Medulla oblongata (tissue), 1 donor: ENCODE results near the gene SKP2.
"Not testable (repeated sequence)": the region's sequence is repeated elsewhere in the genome, so short reads cannot be mapped to it uniquely, and the experiment has no call there.

ENCODE experiments used
- DNase-seq: peaks from one replicate; pipeline ENCODE4 v3.0.0-alpha.2; 2015; ENCODE audit errors: extremely low spot score

The SKP2 gene

DNA sequence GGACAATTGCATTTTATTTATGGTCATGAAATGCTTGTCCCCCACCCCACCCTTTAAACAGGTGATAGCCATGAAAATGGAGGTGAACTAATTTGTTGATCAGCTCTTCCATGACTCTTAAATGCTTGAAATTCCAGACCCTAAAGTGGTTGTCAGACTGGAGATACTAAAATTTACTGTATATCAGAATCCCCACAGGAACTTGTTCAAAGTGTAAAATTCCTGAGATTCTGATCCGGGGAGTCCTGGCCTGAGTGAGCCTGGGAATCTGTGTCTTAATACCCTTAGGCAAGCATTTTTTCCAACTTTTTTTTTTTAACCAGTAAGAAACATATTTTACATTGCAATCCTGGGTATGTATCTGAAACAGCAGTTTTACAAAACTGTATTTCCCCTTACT lies 4.7 kb downstream of the SKP2 start:
- DNase-seq = no peak

DNA sequence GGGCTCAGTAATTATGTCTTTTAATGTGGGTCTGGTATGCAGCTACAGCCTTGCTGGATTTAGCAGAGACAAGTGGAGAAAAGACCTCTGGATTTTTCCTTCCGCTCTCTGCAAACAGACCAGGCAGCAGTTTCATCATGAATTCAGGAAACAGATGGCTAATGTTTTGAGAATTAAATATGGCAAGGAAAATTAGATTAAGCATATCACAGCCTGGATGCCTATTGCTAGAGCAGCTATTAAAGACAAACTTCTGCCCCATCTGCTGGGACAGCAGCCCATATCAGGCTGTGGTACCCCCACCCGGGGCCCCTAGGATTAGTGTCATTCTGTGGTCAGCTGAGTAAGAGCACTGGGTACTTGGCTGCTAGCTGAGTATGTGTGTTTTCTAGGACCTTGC lies 6.2 kb downstream of the SKP2 start:
- DNase-seq = no peak

DNA sequence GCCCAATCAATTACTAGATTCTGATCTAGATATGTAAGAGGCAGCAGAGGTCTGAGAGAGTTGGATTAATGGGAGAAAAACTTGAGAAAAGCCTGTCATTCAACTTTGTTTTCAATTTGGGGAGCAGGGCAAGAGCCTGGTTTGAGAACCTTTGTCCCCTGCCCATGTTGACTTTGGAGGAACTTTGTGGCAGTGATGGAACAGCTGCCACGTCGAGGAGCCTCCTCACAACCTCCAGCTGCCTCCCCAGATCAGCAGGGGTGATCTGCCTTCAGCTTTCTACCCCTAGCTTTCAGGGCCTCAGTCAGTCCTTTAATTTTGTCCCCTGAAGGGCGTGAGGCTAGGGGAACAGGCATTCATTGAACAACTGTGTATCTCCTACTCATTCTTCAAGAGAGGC lies 8.7 kb downstream of the SKP2 start:
- DNase-seq = no peak

DNA sequence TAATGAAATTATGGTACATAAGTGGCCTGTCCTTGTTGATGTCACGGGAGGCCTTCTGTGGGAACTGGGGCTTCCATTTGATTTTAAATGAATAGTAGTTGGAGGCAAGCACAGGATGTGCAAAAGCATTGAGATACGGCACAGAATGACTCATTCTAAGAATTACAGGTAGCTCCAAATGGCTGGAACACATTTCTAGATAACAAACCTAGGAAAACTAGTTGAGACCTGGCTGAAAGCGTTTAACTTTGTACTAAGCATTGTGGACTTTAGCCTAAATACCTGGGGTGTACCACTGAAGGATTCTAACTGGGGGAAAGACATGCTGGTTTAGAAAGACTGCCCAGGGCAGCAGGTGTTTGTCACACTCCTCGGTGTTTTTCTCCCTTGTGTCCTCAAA lies 9.4 kb downstream of the SKP2 start:
- DNase-seq = no peak

DNA sequence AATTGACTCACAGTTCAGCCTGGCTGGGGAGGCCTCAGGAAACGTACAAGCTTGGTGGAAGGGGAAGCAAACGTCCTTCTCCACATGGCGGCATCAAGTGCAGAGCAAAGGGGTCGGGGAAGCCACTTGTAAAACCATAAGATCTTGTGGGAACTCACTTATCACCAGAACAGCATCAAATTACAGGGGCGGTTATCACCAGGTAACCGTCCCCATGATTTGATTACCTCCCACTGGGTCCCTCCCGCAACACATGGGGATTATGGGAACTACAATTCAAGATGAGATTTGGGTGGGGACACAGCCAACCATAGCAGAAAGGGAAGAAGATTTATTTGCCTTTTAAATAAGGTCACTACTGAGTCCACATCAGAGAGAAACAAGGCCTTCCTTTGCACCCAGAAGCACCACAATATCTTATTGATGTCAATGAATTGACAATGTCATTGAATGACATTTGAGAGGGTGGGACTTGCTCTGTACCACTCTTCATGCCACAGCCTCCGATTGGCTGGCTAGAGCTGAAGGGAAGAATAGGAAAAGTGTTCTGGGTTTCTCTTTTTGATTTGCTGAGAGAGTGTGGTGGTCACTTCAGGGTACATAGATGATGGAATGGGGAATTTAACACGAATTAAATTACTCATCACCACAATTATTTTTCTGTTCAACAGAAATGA lies 11.0 kb downstream of the SKP2 start:
- DNase-seq = peak; percentile 79

DNA sequence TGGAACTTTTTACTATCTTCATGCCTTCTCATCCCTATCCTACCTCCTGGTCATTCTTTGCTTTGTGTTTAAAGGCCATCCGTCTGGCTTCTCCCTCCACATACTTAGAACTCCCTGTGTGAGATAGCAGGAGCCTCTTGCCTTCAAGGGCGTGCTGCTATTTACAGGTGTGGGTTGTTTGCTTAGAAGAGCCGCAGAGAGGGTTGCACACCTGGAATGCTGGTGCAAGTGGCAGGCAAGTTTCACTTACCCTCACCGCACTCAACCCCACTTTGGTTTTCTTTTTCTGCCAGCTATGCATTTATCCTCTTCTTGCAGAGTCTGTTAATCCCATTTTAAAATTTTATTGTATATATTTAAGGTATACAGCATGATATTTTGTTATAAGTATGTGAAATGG lies 12.6 kb downstream of the SKP2 start:
- DNase-seq = no peak

DNA sequence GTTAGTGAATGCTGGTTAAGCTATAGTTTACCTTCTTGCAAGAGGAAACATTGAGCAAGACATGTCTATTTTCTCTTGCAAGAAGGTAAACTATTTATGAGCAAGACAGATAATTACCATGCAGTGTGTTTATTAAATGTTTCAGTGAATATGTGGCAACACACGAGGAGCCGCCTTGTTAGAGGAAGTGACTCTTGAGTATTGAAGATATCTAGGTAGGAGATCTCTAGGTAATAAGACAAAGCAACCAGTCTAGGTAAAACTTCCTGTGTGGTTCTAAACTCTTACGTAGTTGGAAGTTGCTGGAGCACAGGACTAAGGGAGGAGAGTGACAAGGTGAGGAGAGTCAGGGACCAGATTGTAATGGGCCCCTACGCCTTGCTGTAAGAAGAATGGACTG lies 16.8 kb downstream of the SKP2 start:
- no peak for DNase-seq

DNA sequence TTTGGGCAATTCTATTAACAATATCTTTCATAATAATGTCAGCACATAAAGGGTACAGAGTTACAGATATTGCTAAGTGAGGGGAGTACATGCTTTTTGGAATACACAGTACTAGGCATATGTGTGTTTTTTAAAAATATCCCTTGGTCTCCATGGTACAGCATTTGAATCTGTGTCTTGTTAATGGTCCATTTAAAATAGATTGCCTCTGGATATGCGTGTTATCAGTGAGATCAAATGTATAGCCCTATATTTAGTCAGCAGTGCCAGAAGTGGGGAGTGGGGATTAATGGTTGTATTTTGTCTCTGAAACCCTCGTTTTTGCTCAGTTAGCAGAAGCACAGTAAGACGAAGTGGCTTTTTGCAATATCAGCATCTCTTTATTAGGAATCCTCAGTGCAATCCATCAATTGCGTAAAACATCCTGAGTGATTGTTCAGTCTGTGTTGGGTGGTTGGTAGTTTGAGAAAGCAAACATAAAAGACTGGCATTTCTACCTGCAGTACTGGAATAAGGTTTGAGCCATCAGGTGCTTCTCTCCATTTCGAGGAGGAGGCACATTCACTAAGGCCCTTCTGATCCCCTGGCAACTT lies 19.0 kb downstream of the SKP2 start:
- DNase-seq = no peak

DNA sequence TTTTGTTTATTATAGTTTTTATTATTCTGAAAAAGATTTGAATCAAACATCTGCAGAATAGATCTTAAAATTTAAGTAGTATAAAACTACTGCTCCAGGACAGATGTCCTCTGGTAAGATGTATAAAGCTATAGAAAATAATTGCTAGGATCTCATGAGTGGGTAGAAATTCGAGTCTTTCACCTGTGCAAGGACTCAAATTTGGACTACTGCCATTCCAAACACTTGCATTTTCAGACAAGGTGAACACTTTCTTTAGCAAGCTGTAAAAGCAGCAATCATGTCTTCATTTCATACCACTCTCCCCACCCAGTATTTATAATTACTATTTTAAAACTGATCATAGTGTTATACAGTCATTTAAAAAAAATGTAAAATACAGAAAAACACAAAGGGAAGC lies 20.7 kb downstream of the SKP2 start:
- DNase-seq = no peak

DNA sequence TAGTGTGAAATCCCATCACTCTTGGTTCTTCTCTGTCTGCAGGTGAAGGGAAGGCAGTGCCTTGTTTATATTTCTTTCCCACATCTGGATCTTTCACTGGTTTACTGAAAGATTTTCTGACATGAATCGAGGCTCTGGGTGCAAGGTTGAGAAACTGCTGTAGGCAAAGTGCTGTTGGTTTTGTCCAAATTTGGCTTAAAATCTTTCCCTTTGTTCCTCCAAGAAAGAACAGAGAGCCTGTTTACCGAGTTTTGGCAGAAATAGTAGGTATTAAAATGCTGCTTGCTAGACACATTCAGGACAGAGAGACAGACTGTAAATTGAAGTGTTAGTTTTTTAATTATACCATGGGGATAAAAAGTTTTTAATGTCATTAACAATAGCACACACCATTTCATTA lies 21.5 kb downstream of the SKP2 start:
- peak; percentile 62 for DNase-seq

DNA sequence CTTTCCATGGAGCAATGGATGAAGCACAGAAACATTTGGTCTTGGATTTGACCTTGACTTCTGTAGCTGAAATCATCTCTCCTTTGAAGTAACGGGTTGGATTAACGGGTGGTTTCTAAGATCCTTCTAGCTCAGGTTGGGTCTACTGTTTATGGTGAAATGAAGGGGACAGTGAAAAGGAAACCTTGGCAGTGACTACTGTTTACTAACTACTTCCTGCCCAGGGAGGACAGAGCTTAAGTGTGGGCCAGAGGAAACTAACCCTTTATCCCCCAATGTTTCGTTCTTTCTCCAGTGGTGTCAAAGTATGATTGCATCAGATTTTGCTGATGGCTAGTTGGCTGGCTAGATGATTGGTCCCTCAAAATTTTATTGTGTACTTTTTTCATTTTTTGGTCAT lies 22.2 kb downstream of the SKP2 start:
- DNase-seq = no peak

DNA sequence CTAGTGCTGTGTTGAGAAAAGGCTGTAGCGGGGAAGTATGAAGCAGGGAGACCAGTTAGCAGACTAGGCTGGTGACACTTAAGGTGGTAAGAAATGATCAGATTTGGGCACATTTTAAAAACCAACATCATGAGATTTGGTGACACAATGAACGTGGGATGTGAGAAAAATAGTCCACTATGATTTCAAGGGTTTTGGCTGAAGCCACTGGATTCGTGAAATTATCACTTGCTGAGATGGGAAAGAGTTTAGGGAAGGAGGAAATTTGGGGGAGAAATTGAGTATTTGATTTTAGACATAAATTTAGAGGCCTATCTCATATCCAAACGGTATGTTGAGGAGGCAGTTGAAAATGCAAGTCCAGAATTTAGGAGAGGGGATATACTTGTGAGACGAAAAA lies 23.1 kb downstream of the SKP2 start:
- DNase-seq = no peak

DNA sequence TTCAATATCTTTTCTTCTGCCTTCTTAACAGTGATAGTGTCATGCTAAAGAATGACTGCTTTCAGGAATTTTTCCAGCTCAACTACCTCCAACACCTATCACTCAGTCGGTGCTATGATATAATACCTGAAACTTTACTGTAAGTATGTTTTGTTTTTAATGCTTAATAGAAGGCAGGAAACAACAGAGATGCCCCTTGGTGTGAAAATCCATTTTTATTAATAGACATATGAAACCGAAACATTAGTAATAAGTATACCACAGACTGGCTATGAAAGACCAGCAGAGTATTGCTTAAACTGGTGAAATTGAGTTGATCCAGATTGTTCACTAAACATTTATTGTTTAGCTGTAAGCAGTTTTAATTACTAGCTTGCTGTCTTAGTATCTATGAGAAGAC lies 25.2 kb downstream of the SKP2 start:
- no peak for DNase-seq

DNA sequence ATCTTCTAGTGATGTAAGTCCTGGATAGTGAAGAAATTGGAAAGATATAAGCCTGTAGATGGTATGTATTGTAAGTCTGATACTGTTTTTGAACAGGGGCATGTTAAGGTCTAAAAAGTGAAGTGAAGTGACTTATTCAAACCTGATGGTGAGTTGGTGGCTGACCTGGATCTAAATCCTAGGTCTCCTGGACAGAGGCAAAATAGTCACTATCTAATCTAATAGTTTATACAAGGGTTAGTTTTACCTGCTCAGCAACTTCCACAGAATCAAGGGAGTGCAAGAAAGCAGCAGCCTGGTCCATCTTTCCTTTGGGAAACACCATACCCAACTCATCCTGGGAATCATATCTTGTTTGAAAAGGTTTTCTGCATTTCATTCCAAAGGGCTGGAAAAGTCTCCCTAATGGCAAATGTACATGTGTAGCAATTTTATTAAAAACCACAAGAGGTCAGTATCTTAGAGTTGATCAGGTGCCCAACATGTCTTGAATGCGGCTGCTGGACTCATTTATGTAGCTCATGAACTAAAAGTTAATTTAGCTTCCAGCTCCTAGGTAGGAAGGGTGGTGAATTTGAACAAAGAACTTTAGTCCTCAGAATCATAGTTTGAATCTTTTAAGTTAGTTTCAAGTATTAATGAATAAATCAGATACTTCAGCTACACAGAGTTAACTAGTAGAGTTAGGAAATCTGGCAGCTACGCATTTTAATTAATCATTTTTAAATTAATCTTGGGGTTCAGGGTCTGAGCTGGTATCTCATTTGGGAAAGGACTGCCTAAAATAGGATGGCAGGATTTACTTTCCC lies 26.0 kb downstream of the SKP2 start:
- DNase-seq = peak; percentile 63

DNA sequence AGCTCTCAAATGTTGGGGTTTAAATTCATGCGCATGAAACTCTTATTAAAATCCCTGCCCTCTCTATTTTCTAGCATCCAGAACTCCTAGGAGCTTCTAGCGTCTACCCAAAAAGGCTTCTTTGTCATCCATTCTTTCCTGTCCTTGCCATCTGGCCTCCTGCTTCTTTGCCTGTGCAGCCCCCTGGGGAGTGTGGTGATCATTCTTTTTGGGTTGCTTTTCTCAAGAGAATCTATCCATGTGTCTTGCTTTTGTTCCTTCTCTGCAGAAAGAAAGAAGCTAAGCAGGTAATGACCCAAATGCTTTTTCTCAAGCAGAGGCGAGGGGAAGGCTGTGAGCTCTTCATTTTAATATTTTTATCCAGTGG lies 26.6 kb downstream of the SKP2 start:
- no peak for DNase-seq

DNA sequence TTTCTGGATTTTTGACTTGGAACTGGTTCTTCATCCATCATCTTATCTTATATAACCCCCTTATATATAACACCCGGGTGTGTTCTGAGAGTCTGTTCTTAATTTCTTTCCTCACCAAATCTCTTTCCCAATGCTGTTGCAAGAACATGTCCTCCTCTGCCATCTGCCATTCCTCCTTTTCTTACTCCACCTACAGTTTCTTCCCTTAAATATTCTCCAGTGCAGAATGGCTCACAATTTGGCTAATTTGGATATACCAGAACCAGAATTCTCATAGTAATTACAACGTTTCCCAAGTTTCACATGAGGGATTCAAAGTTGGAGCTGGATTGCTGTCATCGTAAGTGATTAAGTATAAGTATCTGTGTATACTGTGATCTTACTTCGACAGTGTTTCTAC lies 28.0 kb downstream of the SKP2 start:
- no peak for DNase-seq

DNA sequence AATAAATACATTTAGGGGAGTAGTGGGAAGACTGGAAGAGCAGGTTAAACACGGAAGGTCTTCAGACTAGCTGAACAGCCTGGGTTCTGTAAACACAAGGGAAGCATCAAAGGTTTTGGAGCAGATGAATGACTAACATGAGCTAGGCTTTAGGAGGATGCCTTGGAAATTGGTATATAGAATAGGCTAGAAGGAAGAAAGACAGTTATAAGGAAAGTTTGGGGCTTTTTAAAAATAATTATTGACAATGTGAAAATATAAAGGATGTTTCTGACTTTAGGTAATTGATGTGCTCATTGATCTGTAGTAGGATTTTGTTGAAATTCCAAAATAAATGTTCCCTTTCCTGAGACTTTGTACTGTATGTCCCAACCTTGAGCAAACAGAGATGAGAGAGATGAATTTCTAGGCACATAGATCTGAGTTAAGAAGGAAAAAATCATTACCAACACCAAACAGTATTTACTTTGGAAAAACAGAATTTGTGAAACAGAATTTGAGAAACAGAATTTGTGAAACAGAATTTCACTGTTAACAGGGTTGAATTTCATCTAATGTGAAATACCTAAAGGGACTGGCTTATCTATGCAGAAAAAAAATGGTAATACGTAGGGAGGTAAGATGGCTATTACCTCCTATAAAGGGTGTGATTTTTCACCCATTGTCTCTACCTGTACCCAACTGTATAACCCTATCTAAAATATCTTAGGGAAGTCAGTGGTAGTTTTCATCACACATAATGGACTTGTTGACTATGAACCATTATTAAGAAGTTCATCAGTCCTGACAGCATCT lies 28.8 kb downstream of the SKP2 start:
- DNase-seq = no peak

DNA sequence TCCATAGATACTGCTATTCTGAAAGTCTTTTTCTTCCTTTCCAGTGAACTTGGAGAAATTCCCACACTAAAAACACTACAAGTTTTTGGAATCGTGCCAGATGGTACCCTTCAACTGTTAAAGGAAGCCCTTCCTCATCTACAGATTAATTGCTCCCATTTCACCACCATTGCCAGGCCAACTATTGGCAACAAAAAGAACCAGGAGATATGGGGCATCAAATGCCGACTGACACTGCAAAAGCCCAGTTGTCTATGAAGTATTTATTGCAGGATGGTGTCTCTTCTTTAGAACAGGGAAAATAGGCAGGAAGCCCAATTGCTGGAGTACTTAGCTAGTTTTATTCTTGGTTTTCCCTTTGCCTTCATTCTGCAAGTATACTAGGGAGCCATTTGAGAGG lies 29.9 kb downstream of the SKP2 start:
- peak; percentile 58 for DNase-seq

DNA sequence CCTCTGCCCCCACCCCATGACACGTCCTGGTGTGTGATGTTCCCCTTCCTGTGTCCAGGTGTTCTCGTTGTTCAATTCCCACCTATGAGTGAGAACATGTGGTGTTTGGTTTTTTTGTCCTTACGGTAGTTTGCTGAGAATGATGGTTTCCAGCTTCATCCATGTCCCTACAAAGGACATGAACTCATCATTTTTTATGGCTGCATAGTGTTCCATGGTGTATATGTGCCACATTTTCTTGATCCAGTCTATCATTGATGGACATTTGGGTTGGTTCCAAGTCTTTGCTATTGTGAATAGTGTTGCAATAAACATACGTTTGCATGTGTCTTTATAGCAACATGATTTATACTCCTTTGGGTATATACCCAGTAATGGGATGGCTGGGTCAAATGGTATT lies 32.5 kb downstream of the SKP2 start:
- not testable (repeated sequence) for DNase-seq

DNA sequence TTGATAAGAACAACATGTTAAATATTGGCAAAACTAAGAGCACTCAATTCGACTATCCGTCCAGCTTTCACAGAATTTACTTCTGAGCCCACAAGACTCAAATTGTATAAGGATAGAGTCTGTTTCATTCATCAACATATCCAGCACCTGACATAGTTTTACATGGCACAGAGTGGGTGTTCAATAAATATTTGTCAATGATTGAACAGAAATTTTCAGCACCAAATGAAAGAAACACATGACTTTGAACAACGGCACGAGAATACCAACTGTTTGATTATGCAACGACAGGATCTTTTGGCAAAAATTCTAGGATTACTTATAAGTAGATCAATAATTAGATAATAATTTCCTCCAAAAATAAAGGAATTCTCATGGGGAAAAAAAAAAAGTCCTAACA lies 41.8 kb downstream of the SKP2 start:
- DNase-seq = no peak

DNA sequence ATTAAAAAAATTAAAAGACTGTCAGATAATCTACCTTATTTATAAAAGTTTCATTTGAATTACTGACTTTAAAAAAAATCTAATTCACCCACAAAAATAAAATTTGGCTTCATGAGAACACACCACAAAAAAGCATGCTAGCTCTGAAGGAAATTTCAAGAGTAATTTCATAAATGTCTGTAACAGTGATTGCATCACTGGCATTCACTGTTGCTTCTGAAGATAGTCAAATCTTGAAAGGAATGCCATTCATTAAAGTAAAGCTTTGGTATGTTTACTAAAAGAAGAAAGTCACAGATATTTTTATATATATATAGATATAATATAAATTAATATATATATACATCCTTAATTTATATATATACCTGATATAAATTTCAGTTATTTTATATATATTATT lies 46.4 kb downstream of the SKP2 start:
- no peak for DNase-seq

DNA sequence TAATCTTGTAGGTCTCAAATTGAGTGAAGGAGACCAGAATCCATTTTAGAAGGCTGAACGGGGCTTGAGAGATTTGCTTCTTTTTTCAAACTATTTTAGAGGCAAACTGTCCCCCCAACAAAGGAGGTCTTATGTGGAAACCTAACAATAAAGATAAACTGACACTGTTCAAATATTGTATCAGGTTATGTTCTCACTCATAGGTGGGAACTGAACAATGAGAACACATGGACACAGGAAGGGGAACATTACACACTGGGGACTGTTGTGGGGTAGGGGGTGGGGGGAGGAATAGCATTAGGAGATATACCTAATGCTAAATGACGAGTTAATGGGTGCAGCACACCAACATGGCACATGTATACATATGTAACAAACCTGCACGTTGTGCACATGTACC lies 46.9 kb downstream of the SKP2 start:
- DNase-seq = not testable (repeated sequence)
